HFFc6 (cell line): ENCODE results near the gene CSNK1G3. TPM values are rescaled to one million over a fixed set of nuclear protein-coding genes. Genes with fewer than 3 reads are reported as not detected.

ENCODE experiments used
- DNase-seq: peaks from one replicate; pipeline ENCODE4 v3.0.0-alpha.2; 2018
- H3K27ac Mint-ChIP-seq: 2 replicates; pipeline ENCODE4 v1.8.0; 2020; ENCODE audit warnings: mild to moderate bottlenecking, mixed read lengths
- H3K27me3 Mint-ChIP-seq: 2 replicates; pipeline ENCODE4 v1.8.0; 2021; ENCODE audit warnings: mild to moderate bottlenecking, moderate library complexity, mixed read lengths; ENCODE audit not compliant: insufficient read depth
- H3K36me3 Mint-ChIP-seq: 2 replicates; pipeline ENCODE4 v1.8.0; 2021; ENCODE audit warnings: low read depth, mixed read lengths
- H3K4me1 Mint-ChIP-seq: 2 replicates; pipeline ENCODE4 v1.8.0; 2020; ENCODE audit warnings: low read depth, mixed read lengths
- H3K4me3 Mint-ChIP-seq: 2 replicates; pipeline ENCODE4 v1.8.0; 2020; ENCODE audit warnings: mild to moderate bottlenecking, moderate library complexity, mixed read lengths
- H3K9me3 Mint-ChIP-seq: 2 replicates; pipeline ENCODE4 v1.8.0; 2020; ENCODE audit warnings: mild to moderate bottlenecking, mixed read lengths
- CTCF ChIP-seq: fragments of 200-600 bp; sonication (generic); IDR thresholded peaks from 2 replicates; pipeline ENCODE4 v1.5.0; 2021; ENCODE audit warnings: antibody characterized with exemption, mild to moderate bottlenecking
- total RNA-seq, 6 experiments: library from RNA; stranded (reverse); fragmentation: NEBNext Ultra II Directional; extraction: Animal tissue kit (Norgen Biotek cat#: 25700); gene quantifications; 2 replicates in 1 of 6; 3 replicates in 5 of 6; pipeline ENCODE4 v1.2.3, GENCODE V29; 2021

Gene CSNK1G3
- total RNA-seq, 6 experiments from 2014 or later: 28.9 to 40.0 (median 33.3) TPM

- peaks cover 7% of the 10 kb centered on the region for H3K27me3 Mint-ChIP-seq
- H3K4me3 Mint-ChIP-seq: no peak overlapping the region
- peaks cover 10% of the 10 kb centered on the region for H3K4me1 Mint-ChIP-seq
- DNase-seq: no peak
- no peaks in the 10 kb centered on the region for H3K36me3 Mint-ChIP-seq
- no peak for TF ChIP-seq CTCF
- no peak overlapping the region for H3K27ac Mint-ChIP-seq
- H3K9me3 Mint-ChIP-seq: no peaks in the 10 kb centered on the region
Measured at GRCh38 chr5:123503299-123503698, 8.7 kb upstream of the CSNK1G3 start.

DNA sequence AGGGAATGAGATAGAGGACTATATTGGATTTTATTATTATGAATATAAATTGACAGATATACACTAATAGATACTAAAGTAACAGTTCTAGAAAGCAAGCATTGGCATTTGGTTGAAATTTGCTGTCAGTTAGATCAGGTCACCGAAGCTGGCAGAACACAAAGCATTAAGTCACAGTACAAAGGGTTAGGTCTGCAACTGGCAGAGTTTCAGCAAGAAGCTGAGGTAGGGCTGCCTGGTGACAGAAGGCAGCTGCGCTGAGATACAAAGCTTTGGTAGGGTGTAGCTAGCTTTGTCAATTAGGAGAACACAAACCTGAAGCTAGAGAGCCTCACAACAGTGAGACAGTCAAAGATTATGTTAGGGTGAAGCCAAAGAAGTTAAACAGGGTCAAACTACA lies 6.3 kb upstream of the CSNK1G3 start:
- no peak overlapping the region for H3K27ac Mint-ChIP-seq
- no peak overlapping the region for H3K4me3 Mint-ChIP-seq

DNA sequence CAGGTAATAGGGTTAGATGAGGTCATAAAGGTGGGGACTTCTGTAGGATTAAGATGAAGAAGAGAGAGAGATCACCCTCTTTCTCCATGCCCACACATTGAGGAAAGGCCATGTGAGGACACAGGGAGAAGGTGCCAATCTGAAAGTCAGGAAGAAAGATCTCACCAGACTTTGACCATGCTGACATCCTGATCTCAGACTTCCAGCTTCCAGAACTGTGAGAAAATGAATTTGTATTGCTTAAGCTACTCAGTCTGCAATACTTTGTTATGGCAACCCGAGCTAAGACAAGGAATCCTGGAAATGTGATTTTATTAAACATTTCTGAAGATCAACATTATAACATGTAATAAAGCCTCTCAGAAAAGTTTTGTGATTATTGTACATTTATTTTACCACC lies 3.5 kb upstream of the CSNK1G3 start:
- no peak overlapping the region for H3K27ac Mint-ChIP-seq

More for the DNA sequence above, 6.3 kb upstream of the CSNK1G3 start:
- Mint-ChIP-seq H3K36me3 (no peaks in the 10 kb centered on the region), H3K4me1 (peaks cover 6% of the 10 kb centered on the region; the same call in 1 of the 2 replicates), H3K27me3 (peaks cover 11% of the 10 kb centered on the region), H3K9me3 (no peaks in the 10 kb centered on the region)
- no peak for DNase-seq
- TF ChIP-seq CTCF: no peak

DNA sequence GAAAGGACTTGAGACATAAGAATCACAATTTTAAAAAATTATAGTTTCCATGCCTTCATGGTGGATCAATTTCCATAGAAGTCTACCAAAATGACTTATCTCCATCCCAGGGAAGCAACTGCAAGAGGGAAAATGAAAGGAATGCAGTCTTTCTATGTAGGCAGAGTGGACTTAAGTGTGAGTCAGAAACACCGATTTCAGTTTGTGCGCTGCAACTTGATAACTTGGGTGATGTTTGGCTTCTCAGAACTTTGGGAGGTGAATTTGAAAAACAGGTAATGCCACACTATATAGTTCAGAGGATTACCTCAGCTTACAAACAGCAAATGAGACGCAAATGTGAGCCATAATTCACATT lies 708 bp upstream of the CSNK1G3 start:
- Mint-ChIP-seq H3K4me3 (peak overlapping the region; percentile 90), H3K9me3 (no peaks in the 10 kb centered on the region), H3K36me3 (no peaks in the 10 kb centered on the region), H3K27ac (peak overlapping the region; percentile 95), H3K27me3 (peaks cover 8% of the 10 kb centered on the region), H3K4me1 (peaks cover 48% of the 10 kb centered on the region)
- DNase-seq: peak; percentile 1
- no peak for TF ChIP-seq CTCF

More for the DNA sequence above, 3.5 kb upstream of the CSNK1G3 start:
- no peaks in the 10 kb centered on the region for H3K9me3 Mint-ChIP-seq
- TF ChIP-seq CTCF: no peak
- H3K4me3 Mint-ChIP-seq: no peak overlapping the region
- H3K27me3 Mint-ChIP-seq: peaks cover 9% of the 10 kb centered on the region
- H3K36me3 Mint-ChIP-seq: no peaks in the 10 kb centered on the region
- no peak for DNase-seq
- H3K4me1 Mint-ChIP-seq: peaks cover 20% of the 10 kb centered on the region

DNA sequence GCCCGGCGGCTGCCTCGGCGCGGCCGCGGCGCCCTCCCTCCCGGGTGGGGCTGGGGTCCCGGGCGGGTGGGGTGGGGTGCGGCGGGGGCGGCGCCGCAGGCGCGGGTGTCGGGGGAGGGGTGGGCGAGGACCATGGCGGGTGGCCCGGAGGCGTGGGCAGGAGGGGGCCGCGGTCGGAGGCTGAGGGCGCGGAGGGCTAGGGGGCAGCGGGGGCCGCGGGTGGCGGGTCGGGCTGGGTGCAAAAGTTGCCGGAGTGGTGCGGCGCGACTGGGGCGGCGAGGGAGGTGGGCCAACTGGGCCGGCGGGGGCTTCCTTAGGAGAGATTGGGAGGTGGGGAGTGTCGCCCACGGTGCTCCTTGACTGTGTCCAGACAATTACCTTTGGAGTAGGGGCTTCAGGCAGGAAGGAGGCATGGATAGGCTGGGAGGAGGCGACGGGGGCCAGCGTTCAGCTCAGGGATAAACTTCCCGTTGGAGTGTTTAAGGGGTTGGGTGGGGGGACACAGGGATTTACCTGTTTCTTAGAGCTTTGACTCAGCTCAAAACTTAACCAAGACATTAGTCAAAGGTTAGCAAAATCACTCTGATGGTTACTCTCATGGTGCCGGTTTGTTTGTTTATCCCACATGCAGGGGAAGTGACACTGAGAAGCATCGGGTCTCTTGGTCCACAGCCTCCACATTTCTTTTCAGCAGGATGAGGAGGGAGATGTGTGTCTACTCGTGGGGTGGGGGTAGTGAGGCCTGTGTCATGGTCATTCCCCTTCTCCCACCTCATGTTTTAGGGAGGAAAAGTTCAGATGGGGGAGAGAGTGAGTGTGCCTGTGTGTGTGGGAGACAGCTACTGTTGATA lies 859 bp downstream of the CSNK1G3 start:
- Mint-ChIP-seq H3K27ac (peak overlapping the region; percentile 83), H3K36me3 (no peaks in the 10 kb centered on the region), H3K4me3 (peak overlapping the region; percentile 93), H3K9me3 (no peaks in the 10 kb centered on the region), H3K27me3 (peaks cover 8% of the 10 kb centered on the region), H3K4me1 (peaks cover 48% of the 10 kb centered on the region)
- no peak for DNase-seq
- no peak for TF ChIP-seq CTCF
